KMS-11 (cell line): ENCODE results near the gene SLC2A13.

Experiments used
- H2AFZ ChIP-seq: fragments of 200-600 bp; sonication (generic); 2 replicates; pipeline ENCODE4 v1.6.1; 2016; ENCODE audit warnings: antibody characterized with exemption, mixed run types, low read depth
- H3K27ac ChIP-seq: fragments of 200-600 bp; sonication (generic); 2 replicates; pipeline ENCODE4 v1.6.1; 2016; ENCODE audit warnings: mild to moderate bottlenecking, mixed run types
- H3K27me3 ChIP-seq: fragments of 200-600 bp; sonication (generic); 2 replicates; pipeline ENCODE4 v1.6.1; 2017; ENCODE audit warnings: mild to moderate bottlenecking, low read depth, mixed run types, moderate library complexity; ENCODE audit not compliant: insufficient read depth
- H3K36me3 ChIP-seq: fragments of 200-600 bp; sonication (generic); 2 replicates; pipeline ENCODE4 v1.6.1; 2017; ENCODE audit warnings: mild to moderate bottlenecking, mixed run types; ENCODE audit not compliant: insufficient read depth
- H3K4me1 ChIP-seq: fragments of 200-600 bp; sonication (generic); 2 replicates; pipeline ENCODE4 v1.6.1; 2016; ENCODE audit warnings: mild to moderate bottlenecking, low read depth, mixed run types; ENCODE audit not compliant: poor library complexity, severe bottlenecking
- H3K4me2 ChIP-seq: fragments of 200-600 bp; sonication (generic); 2 replicates; pipeline ENCODE4 v1.7.0; 2016; ENCODE audit warnings: mild to moderate bottlenecking, mixed run types
- H3K4me3 ChIP-seq: fragments of 200-600 bp; sonication (generic); IDR thresholded peaks from 2 replicates; pipeline ENCODE4 v1.6.1; 2017; ENCODE audit warnings: low read depth, low read length, mixed read lengths; ENCODE audit not compliant: insufficient read depth
- H3K79me2 ChIP-seq: fragments of 200-600 bp; sonication (generic); 2 replicates; pipeline ENCODE4 v1.6.1; 2016; ENCODE audit warnings: low read depth, mixed run types; ENCODE audit not compliant: insufficient read depth
- H3K9ac ChIP-seq: fragments of 200-600 bp; sonication (generic); 2 replicates; pipeline ENCODE4 v1.6.1; 2016; ENCODE audit warnings: mild to moderate bottlenecking, mixed run types
- H4K20me1 ChIP-seq: fragments of 200-600 bp; sonication (generic); 2 replicates; pipeline ENCODE4 v1.6.1; 2016; ENCODE audit warnings: mild to moderate bottlenecking, mixed run types; ENCODE audit not compliant: insufficient read depth
- CTCF ChIP-seq: fragments of 200-600 bp; sonication (generic); conservative IDR thresholded peaks from 2 replicates; pipeline ENCODE4 v1.6.1; 2017; ENCODE audit warnings: low read depth, mild to moderate bottlenecking, antibody characterized with exemption, low read length, moderate library complexity, mixed read lengths

SLC2A13 gene

GRCh38 chr12:39920647-39921046, 185.2 kb downstream of the SLC2A13 start:
- Histone ChIP-seq H3K27me3 (no peaks in the 10 kb centered on the region), H2AFZ (no peak overlapping the region), H3K4me3 (no peak overlapping the region), H3K4me1 (no peaks in the 10 kb centered on the region), H3K9ac (no peak overlapping the region), H3K4me2 (no peak overlapping the region), H3K79me2 (no peaks in the 10 kb centered on the region), H4K20me1 (no peaks in the 10 kb centered on the region), H3K27ac (no peak overlapping the region), H3K36me3 (no peaks in the 10 kb centered on the region)
- no peak for TF ChIP-seq CTCF

- no peak overlapping the region for H3K9ac ChIP-seq
- H2AFZ ChIP-seq = no peak overlapping the region
Measured at GRCh38 chr12:39920222-39920621, 185.7 kb downstream of the SLC2A13 start.

GRCh38 chr12:39919790-39920189, 186.1 kb downstream of the SLC2A13 start:
- no peak overlapping the region for H3K4me3 ChIP-seq
- H3K4me1 ChIP-seq = no peaks in the 10 kb centered on the region
- no peak overlapping the region for H3K27ac ChIP-seq
- no peaks in the 10 kb centered on the region for H3K79me2 ChIP-seq
- H3K9ac ChIP-seq = no peak overlapping the region
- no peak overlapping the region for H3K4me2 ChIP-seq
- H3K27me3 ChIP-seq = no peaks in the 10 kb centered on the region
- H3K36me3 ChIP-seq = no peaks in the 10 kb centered on the region
- TF ChIP-seq CTCF = no peak
- H2AFZ ChIP-seq = no peak overlapping the region
- no peaks in the 10 kb centered on the region for H4K20me1 ChIP-seq

More at GRCh38 chr12:39920222-39920621, 185.7 kb downstream of the SLC2A13 start:
- Histone ChIP-seq H3K4me3 (no peak overlapping the region), H3K27me3 (no peaks in the 10 kb centered on the region), H3K4me1 (no peaks in the 10 kb centered on the region), H3K4me2 (no peak overlapping the region), H3K27ac (no peak overlapping the region), H4K20me1 (no peaks in the 10 kb centered on the region), H3K36me3 (no peaks in the 10 kb centered on the region), H3K79me2 (no peaks in the 10 kb centered on the region)
- no peak for TF ChIP-seq CTCF

GRCh38 chr12:39915249-39915648, 190.6 kb downstream of the SLC2A13 start:
- TF ChIP-seq CTCF = no peak
- no peak overlapping the region for H2AFZ ChIP-seq
- no peak overlapping the region for H3K4me3 ChIP-seq
- no peak overlapping the region for H3K27ac ChIP-seq
- H3K4me1 ChIP-seq = no peaks in the 10 kb centered on the region
- no peaks in the 10 kb centered on the region for H3K36me3 ChIP-seq
- H3K4me2 ChIP-seq = no peak overlapping the region
- H4K20me1 ChIP-seq = no peaks in the 10 kb centered on the region
- H3K27me3 ChIP-seq = no peaks in the 10 kb centered on the region
- no peak overlapping the region for H3K9ac ChIP-seq
- H3K79me2 ChIP-seq = no peaks in the 10 kb centered on the region
